ENCODE measurements around the gene LRRN1. TPM values are rescaled to one million over a fixed set of nuclear protein-coding genes. Genes with fewer than 3 reads are reported as not detected.

Gene LRRN1
- total RNA-seq, 1 donor from 2014 or later: 63.8 TPM

GRCh38 chr3:3782457-3782856 lies 16.8 kb upstream of the LRRN1 start:
- no peaks in the 10 kb centered on the region for H3K36me3 Mint-ChIP-seq
- no peak overlapping the region for H3K27ac Mint-ChIP-seq
- DNase-seq (ENCODE audit: low spot score in 2 of 2, unreplicated experiment in 2 of 2): no peak
- TF ChIP-seq CTCF (IDR thresholded peaks at IDR 0.05; ENCODE audit: unreplicated experiment): no peak
- H3K4me1 Mint-ChIP-seq: no peaks in the 10 kb centered on the region
- no peaks in the 10 kb centered on the region for H3K9me3 Mint-ChIP-seq
- no peaks in the 10 kb centered on the region for H3K27me3 Mint-ChIP-seq (ENCODE audit: low read depth)
- H3K4me3 Mint-ChIP-seq: no peak overlapping the region

GRCh38 chr3:3783210-3783609 lies 16.0 kb upstream of the LRRN1 start:
- Mint-ChIP-seq H3K36me3 (no peaks in the 10 kb centered on the region), H3K27me3 (ENCODE audit: low read depth) (no peaks in the 10 kb centered on the region), H3K4me1 (no peaks in the 10 kb centered on the region), H3K4me3 (no peak overlapping the region), H3K27ac (no peak overlapping the region), H3K9me3 (no peaks in the 10 kb centered on the region)
- DNase-seq (ENCODE audit: low spot score in 2 of 2, unreplicated experiment in 2 of 2): no peak
- TF ChIP-seq CTCF (IDR thresholded peaks at IDR 0.05; ENCODE audit: unreplicated experiment): no peak

- Mint-ChIP-seq H3K27me3 (ENCODE audit: low read depth) (no peaks in the 10 kb centered on the region), H3K27ac (no peak overlapping the region), H3K4me3 (no peak overlapping the region), H3K9me3 (no peaks in the 10 kb centered on the region), H3K36me3 (no peaks in the 10 kb centered on the region), H3K4me1 (no peaks in the 10 kb centered on the region)
- no peak for TF ChIP-seq CTCF (IDR thresholded peaks at IDR 0.05; ENCODE audit: unreplicated experiment)
- no peak for DNase-seq (ENCODE audit: low spot score in 2 of 2, unreplicated experiment in 2 of 2)
These were observed 15.5 kb upstream of the LRRN1 start for GRCh38 chr3:3783696-3784095.

- no peak for DNase-seq (ENCODE audit: low spot score in 2 of 2, unreplicated experiment in 2 of 2)
- H3K27me3 Mint-ChIP-seq (ENCODE audit: low read depth): peaks cover 2% of the 10 kb centered on the region
- H3K36me3 Mint-ChIP-seq: no peaks in the 10 kb centered on the region
- H3K9me3 Mint-ChIP-seq: peaks cover 4% of the 10 kb centered on the region
- H3K4me1 Mint-ChIP-seq: no peaks in the 10 kb centered on the region
- no peak for TF ChIP-seq CTCF (IDR thresholded peaks at IDR 0.05; ENCODE audit: unreplicated experiment)
- no peak overlapping the region for H3K4me3 Mint-ChIP-seq
- no peak overlapping the region for H3K27ac Mint-ChIP-seq
These were observed 6.8 kb upstream of the LRRN1 start for GRCh38 chr3:3792391-3792790.

- Mint-ChIP-seq H3K9me3 (peaks cover 4% of the 10 kb centered on the region), H3K4me3 (peak overlapping the region; percentile 82), H3K36me3 (no peaks in the 10 kb centered on the region), H3K27me3 (ENCODE audit: low read depth) (peaks cover 14% of the 10 kb centered on the region), H3K27ac (peak overlapping the region; percentile 93), H3K4me1 (peaks cover 32% of the 10 kb centered on the region)
- no peak for TF ChIP-seq CTCF (IDR thresholded peaks at IDR 0.05; ENCODE audit: unreplicated experiment)
- peak; percentile 21 to 61 for DNase-seq (ENCODE audit: low spot score in 2 of 2, unreplicated experiment in 2 of 2)
These were observed 559 bp upstream of the LRRN1 start for GRCh38 chr3:3798631-3799113.

GRCh38 chr3:3800080-3800455 lies 837 bp downstream of the LRRN1 start:
- Mint-ChIP-seq H3K27me3 (ENCODE audit: low read depth) (peaks cover 14% of the 10 kb centered on the region), H3K36me3 (no peaks in the 10 kb centered on the region)
- DNase-seq (ENCODE audit: low spot score in 2 of 2, unreplicated experiment in 2 of 2): peak; percentile 39 to 55

More at GRCh38 chr3:3800080-3800455, 837 bp downstream of the LRRN1 start:
- Mint-ChIP-seq H3K4me3 (peak overlapping the region; percentile 88), H3K9me3 (no peaks in the 10 kb centered on the region), H3K4me1 (peaks cover 32% of the 10 kb centered on the region), H3K27ac (peak overlapping the region; percentile 90)
- no peak for TF ChIP-seq CTCF (IDR thresholded peaks at IDR 0.05; ENCODE audit: unreplicated experiment)
